Thoracic aorta (tissue), 2 donors: ENCODE results near the gene MEX3A. TPM values are rescaled to one million over a fixed set of nuclear protein-coding genes. Genes with fewer than 3 reads are reported as not detected.
A peak's percentile ranks its signal among the peaks of the same experiment; 100 is the strongest.

ENCODE experiments used
- ATAC-seq: fragments of 150-250 bp; one replicate; pipeline ENCODE4 v1.8.0; 2017; ENCODE audit warnings: low read depth; ENCODE audit not compliant: insufficient number of reproducible peaks, low FRiP score
- DNase-seq: peaks from one replicate; pipeline ENCODE4 v3.0.0-alpha.2; 2020; ENCODE audit warnings: low spot score
- H3K27ac ChIP-seq, 2 donors: fragments of 200-600 bp; sonication (generic); 1 replicate in 1 of 2; 2 replicates in 1 of 2; pipeline ENCODE4 v1.5.1; 2016; ENCODE audit warnings: mild to moderate bottlenecking in 2 of 2, moderate library complexity in 2 of 2
- H3K27me3 ChIP-seq: fragments of 200-600 bp; sonication (generic); replicated peaks from 2 replicates; pipeline ENCODE4 v1.6.0; 2016; ENCODE audit warnings: mild to moderate bottlenecking; ENCODE audit not compliant: insufficient read depth
- H3K36me3 ChIP-seq: fragments of 200-600 bp; sonication (generic); one replicate; pipeline ENCODE4 v1.5.1; 2016
- H3K4me1 ChIP-seq, 2 donors: fragments of 200-600 bp; sonication (generic); 1 replicate in 1 of 2; 2 replicates in 1 of 2; pipeline versions ENCODE4 v1.5.1 to v1.6.0; 2016; ENCODE audit warnings: low read depth in 2 of 2, mild to moderate bottlenecking in 1 of 2; ENCODE audit not compliant: control insufficient read depth in 1 of 2
- H3K4me3 ChIP-seq: fragments of 200-600 bp; sonication (generic); 2 replicates; pipeline ENCODE4 v1.5.1; 2016; ENCODE audit warnings: mild to moderate bottlenecking
- H3K9me3 ChIP-seq: fragments of 200-600 bp; sonication (generic); 2 replicates; pipeline ENCODE4 v1.5.1; 2016
- total RNA-seq, 2 donors: library from RNA; depleted of rRNA; stranded (reverse); fragments of >200 nt; gene quantifications; one replicate each; pipeline versions ENCODE4 v1.1.0 to v1.2.3, GENCODE V29; 2016
- TF ChIP-seq, protein P1 (sequence below): fragments of 200-600 bp; sonication (generic); IDR thresholded peaks from one replicate; pipeline ENCODE4 v1.5.1; 2019; ENCODE audit warnings: antibody characterized with exemption

MEX3A gene
- total RNA-seq, 2 donors from 2014 or later = 0.42 TPM; not detected in 1

DNA sequence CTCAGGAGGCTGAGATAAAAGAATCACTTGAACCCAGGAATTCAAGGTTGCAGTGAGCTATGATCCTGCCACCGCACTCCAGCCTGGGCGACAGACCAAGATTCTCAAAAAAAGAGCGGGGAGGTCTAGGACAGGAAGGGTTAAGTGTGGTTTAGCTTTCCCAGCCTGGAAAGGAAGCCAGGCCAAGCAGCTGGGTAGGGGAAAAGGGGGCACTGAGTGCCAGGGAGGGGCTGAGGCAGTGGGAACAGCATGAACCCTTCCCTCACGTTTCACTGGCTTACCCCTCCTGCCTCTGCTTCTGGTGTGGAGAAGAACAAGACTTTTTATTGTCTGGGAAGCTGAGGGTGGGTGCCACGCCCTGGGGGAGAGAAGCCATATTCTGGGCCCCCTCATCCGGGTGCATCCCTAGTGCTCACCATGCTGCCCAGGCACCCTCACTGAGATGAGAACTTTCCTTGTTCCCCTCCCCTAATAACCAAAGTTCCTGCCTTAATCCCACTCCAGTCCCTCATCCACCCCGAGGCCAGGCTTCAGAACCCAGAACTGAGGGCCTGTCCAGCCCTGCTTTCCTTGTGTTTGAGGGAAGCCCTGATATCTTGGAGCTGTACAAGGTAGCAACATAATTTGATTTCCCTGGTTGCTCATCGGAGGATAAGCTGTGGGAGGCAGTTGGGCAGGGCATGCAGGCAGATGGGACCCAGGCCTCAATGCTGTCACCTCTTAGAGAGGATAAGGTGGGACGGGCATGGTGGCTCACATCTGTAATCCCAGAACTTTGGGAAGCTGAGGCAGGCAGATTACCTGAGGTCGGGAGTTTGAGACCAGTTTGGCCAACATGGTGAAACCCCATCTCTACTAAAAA lies 30.2 kb upstream of the MEX3A start:
- TF ChIP-seq, protein P1, sequence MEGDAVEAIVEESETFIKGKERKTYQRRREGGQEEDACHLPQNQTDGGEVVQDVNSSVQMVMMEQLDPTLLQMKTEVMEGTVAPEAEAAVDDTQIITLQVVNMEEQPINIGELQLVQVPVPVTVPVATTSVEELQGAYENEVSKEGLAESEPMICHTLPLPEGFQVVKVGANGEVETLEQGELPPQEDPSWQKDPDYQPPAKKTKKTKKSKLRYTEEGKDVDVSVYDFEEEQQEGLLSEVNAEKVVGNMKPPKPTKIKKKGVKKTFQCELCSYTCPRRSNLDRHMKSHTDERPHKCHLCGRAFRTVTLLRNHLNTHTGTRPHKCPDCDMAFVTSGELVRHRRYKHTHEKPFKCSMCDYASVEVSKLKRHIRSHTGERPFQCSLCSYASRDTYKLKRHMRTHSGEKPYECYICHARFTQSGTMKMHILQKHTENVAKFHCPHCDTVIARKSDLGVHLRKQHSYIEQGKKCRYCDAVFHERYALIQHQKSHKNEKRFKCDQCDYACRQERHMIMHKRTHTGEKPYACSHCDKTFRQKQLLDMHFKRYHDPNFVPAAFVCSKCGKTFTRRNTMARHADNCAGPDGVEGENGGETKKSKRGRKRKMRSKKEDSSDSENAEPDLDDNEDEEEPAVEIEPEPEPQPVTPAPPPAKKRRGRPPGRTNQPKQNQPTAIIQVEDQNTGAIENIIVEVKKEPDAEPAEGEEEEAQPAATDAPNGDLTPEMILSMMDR = no peak
- Histone ChIP-seq H3K4me1 (peaks cover 6 to 23% of the 10 kb centered on the region in 2 donors), H3K36me3 (no peaks in the 10 kb centered on the region), H3K4me3 (no peak overlapping the region), H3K27me3 (no peaks in the 10 kb centered on the region), H3K9me3 (no peaks in the 10 kb centered on the region), H3K27ac (peak overlapping the region; percentile 98 to 99)
- DNase-seq (no peak), ATAC-seq (no peak)

DNA sequence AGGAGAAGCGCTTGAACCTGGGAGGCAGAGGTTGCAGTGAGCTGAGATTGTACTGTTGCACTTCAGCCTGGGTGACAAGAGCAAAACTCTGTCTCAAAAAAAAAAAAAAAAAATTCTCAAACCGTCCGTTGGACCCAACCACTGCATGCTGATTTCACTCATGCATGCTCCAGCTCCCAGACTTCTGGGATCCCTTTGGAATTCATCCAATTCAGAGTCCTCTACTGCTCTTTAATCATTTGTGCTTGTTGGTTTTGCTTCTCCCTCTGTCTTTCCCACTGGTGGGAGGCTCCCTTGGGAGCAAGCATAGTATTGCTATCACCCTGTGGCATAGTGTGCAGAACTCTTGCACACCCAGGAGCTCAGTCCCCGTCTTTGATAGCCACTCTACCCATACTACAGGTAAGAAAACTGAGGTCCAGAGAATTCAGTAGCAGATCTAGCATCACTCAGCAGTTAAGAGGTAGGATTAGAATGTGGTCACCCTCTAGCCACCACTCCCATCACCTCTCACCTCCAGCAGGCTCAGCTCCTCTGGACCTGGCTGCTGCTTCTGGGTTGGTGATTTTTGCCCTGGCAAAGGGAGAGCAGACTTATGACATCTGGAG lies 29.2 kb upstream of the MEX3A start:
- Histone ChIP-seq H3K27ac (no peak overlapping the region), H3K36me3 (no peaks in the 10 kb centered on the region), H3K4me1 (peaks cover 9 to 33% of the 10 kb centered on the region in 2 donors), H3K27me3 (no peaks in the 10 kb centered on the region), H3K4me3 (no peak overlapping the region), H3K9me3 (no peaks in the 10 kb centered on the region)
- TF ChIP-seq, protein P1 = no peak
- DNase-seq (no peak), ATAC-seq (no peak)

DNA sequence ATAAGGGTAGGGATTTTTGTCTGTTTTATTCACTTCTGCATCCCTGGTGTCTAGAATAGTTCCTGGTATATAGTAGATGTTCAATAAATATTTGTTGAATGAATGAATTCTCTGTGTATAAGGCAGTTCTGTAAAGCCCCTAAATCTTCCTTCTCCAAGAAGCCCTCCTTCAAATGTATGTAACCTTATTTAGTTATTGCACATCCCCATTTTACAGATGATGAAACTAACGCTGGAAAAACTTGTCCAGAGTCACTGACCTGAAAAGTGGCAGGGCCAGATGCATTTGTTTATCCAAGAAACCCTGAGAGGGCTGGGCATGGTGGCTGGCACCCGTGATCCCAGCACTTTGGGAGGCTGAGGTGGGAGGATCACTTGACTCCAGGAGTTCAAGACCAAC lies 28.0 kb upstream of the MEX3A start:
- Histone ChIP-seq H3K9me3 (no peaks in the 10 kb centered on the region), H3K27ac (no peak overlapping the region), H3K4me3 (no peak overlapping the region), H3K27me3 (no peaks in the 10 kb centered on the region), H3K4me1 (peaks cover 16 to 42% of the 10 kb centered on the region in 2 donors), H3K36me3 (no peaks in the 10 kb centered on the region)
- TF ChIP-seq, protein P1 = no peak
- DNase-seq (no peak), ATAC-seq (no peak)

- Histone ChIP-seq H3K36me3 (no peaks in the 10 kb centered on the region), H3K4me1 (peaks cover 28 to 54% of the 10 kb centered on the region in 2 donors), H3K27ac (peak overlapping the region; percentile 16 to 86), H3K27me3 (no peaks in the 10 kb centered on the region), H3K4me3 (no peak overlapping the region), H3K9me3 (no peaks in the 10 kb centered on the region)
- TF ChIP-seq, protein P1 = no peak
- no peak for ATAC-seq
- DNase-seq = no peak
These were observed 26.5 kb upstream of the MEX3A start for GRCh38 chr1:156108664-156109241.

- DNase-seq (no peak), ATAC-seq (no peak)
- no peak overlapping the region for H3K4me3 ChIP-seq
- no peaks in the 10 kb centered on the region for H3K36me3 ChIP-seq
- no peaks in the 10 kb centered on the region for H3K9me3 ChIP-seq
- peak overlapping the region; percentile 86 to 99 for H3K27ac ChIP-seq
- no peaks in the 10 kb centered on the region for H3K27me3 ChIP-seq
- TF ChIP-seq, protein P1 = no peak
- H3K4me1 ChIP-seq = peaks cover 31 to 54% of the 10 kb centered on the region in 2 donors
These were observed 25.8 kb upstream of the MEX3A start for GRCh38 chr1:156108057-156108456.
